Measurements from ENCODE around the gene MMP10. TPM values are rescaled to one million over a fixed set of nuclear protein-coding genes. Genes with fewer than 3 reads are reported as not detected.
A peak's percentile ranks its signal among the peaks of the same experiment; 100 is the strongest.

Gene MMP10
- total RNA-seq (not detected), polyA plus RNA-seq (under 1 TPM in 2 of 3 donors, not detected in 1; 0.25 to 0.46 TPM)

GRCh38 chr11:102780491-102780918 lies at the start of gene MMP10:
MMP10 (minus strand) TSS chr11:102780628; CDS start chr11:102780591, 37 bp downstream.
- Histone ChIP-seq H3K27ac (no peak within 1 kb of the TSS), H3K36me3 (no peaks in the 10 kb centered on the region), H3K9me3 (no peaks in the 10 kb centered on the region), H3K4me1 (no peaks in the 10 kb centered on the region), H3K27me3 (no peaks in the 10 kb centered on the region), H3K4me3 (no peak within 1 kb of the TSS)
- 3 to 26% methylated on average over 2 of the region's 2 CpGs for WGBS, 2 donors
- DNase-seq = no peak
- TF ChIP-seq, protein P1, sequence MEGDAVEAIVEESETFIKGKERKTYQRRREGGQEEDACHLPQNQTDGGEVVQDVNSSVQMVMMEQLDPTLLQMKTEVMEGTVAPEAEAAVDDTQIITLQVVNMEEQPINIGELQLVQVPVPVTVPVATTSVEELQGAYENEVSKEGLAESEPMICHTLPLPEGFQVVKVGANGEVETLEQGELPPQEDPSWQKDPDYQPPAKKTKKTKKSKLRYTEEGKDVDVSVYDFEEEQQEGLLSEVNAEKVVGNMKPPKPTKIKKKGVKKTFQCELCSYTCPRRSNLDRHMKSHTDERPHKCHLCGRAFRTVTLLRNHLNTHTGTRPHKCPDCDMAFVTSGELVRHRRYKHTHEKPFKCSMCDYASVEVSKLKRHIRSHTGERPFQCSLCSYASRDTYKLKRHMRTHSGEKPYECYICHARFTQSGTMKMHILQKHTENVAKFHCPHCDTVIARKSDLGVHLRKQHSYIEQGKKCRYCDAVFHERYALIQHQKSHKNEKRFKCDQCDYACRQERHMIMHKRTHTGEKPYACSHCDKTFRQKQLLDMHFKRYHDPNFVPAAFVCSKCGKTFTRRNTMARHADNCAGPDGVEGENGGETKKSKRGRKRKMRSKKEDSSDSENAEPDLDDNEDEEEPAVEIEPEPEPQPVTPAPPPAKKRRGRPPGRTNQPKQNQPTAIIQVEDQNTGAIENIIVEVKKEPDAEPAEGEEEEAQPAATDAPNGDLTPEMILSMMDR (IDR thresholded peaks at IDR 0.05) = no peak
- TF ChIP-seq POLR2AphosphoS5 (IDR thresholded peaks at IDR 0.05) (no peak), POLR2A (IDR thresholded peaks at IDR 0.05) (no peak), EP300 (IDR thresholded peaks at IDR 0.05) (no peak)
- intact Hi-C loops (cut with DNase I) = no loop called here

- peaks cover 0 to 8% (median 0%) of the 10 kb centered on the region in 4 donors for H3K4me1 ChIP-seq
- H3K27ac ChIP-seq = no peak overlapping the region
- no peaks in the 10 kb centered on the region for H3K9me3 ChIP-seq
- H3K4me3 ChIP-seq = no peak overlapping the region
- H3K36me3 ChIP-seq = no peaks in the 10 kb centered on the region
- TF ChIP-seq, protein P1 (IDR thresholded peaks at IDR 0.05) = no peak
- no peak for TF ChIP-seq EP300 (IDR thresholded peaks at IDR 0.05)
- TF ChIP-seq POLR2A (IDR thresholded peaks at IDR 0.05) = no peak
- no peak for DNase-seq
- intact Hi-C loops (cut with DNase I) = no loop called here
- no peaks in the 10 kb centered on the region for H3K27me3 ChIP-seq
- 64 to 65% methylated on average over 6 of the region's 6 CpGs for WGBS, 2 donors
Observed at GRCh38 chr11:102829316-102830000, 49.0 kb upstream of the MMP10 start.

DNA sequence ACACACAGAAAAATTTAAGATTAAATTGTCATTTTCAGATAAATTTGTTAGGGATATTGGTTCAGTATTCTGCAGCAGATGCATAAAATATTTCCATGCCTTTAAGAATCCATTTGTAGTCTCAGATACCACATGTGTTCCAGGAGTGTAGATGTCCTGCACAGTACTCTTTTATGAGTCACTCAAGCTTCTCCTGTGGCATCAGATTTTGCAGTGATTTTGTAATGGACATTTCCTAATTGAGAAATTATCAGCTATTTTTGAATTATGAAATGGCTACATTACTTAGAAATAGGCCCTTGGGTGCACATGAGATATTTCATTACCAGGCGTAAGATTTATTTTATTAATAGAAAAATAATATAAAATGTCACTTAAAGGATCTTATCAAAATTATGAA lies 44.1 kb upstream of the MMP10 start:
- WGBS, 2 donors = 97 to 98% methylated on average over 1 of the region's 1 CpG
- TF ChIP-seq, protein P1 (IDR thresholded peaks at IDR 0.05) = no peak
- TF ChIP-seq EP300 (IDR thresholded peaks at IDR 0.05) (no peak), POLR2A (IDR thresholded peaks at IDR 0.05) (no peak), POLR2AphosphoS5 (IDR thresholded peaks at IDR 0.05) (no peak)
- Histone ChIP-seq H3K4me3 (no peak overlapping the region), H3K36me3 (no peaks in the 10 kb centered on the region), H3K27me3 (no peaks in the 10 kb centered on the region), H3K9me3 (no peaks in the 10 kb centered on the region), H3K4me1 (no peaks in the 10 kb centered on the region), H3K27ac (no peak overlapping the region)
- no peak for DNase-seq
- intact Hi-C loops (cut with DNase I) = no loop called here

DNA sequence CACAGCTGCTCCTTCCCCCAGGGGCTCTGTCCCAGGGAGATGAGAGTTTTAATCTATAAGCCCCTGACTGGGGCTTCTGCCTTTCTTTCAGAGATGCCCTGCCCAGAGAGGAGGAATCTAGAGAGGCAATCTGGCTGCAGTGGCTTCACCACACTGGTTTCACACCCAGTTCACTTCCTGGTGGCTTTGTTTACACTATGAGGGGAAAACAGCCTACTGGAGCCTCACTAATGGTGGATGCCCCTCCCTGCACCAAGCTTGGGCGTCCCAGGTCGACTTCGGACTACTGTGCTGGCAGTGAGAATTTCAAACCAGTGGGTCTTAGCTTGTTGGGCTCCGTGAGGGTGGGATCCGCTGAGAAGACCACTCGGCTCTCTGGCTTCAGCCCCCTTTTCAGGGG lies 39.1 kb upstream of the MMP10 start:
- Histone ChIP-seq H3K9me3 (no peaks in the 10 kb centered on the region), H3K27ac (no peak overlapping the region), H3K36me3 (no peaks in the 10 kb centered on the region), H3K4me1 (no peaks in the 10 kb centered on the region), H3K4me3 (no peak overlapping the region), H3K27me3 (no peaks in the 10 kb centered on the region)
- TF ChIP-seq, protein P1 (IDR thresholded peaks at IDR 0.05) = no peak
- TF ChIP-seq POLR2AphosphoS5 (IDR thresholded peaks at IDR 0.05) = no peak
- no peak for TF ChIP-seq POLR2A (IDR thresholded peaks at IDR 0.05)
- TF ChIP-seq EP300 (IDR thresholded peaks at IDR 0.05) = no peak
- peak; percentile 50 for DNase-seq
- intact Hi-C loops (cut with DNase I) = no loop called here
- WGBS, 2 donors = 59 to 61% methylated on average over 6 of the region's 6 CpGs
